OCI-LY1 (cell line): ENCODE measurements around the gene C17orf100.

Experiments used
- EZH2 ChIP-seq: fragments of 200-600 bp; sonication (generic), shearing (Covaris generic); IDR thresholded peaks from 2 replicates; pipeline ENCODE4 v1.8.0; 2017; ENCODE audit warnings: borderline replicate concordance, mixed run types, mild to moderate bottlenecking, antibody characterized with exemption, low read length, moderate library complexity, mixed read lengths
- TF ChIP-seq, protein P1 (sequence below): fragments of 200-600 bp; sonication (generic), shearing (Covaris generic); IDR thresholded peaks from 2 replicates; pipeline ENCODE4 v1.5.1; 2017; ENCODE audit warnings: mild to moderate bottlenecking, antibody characterized with exemption, low read length, moderate library complexity, mixed read lengths

DNA sequence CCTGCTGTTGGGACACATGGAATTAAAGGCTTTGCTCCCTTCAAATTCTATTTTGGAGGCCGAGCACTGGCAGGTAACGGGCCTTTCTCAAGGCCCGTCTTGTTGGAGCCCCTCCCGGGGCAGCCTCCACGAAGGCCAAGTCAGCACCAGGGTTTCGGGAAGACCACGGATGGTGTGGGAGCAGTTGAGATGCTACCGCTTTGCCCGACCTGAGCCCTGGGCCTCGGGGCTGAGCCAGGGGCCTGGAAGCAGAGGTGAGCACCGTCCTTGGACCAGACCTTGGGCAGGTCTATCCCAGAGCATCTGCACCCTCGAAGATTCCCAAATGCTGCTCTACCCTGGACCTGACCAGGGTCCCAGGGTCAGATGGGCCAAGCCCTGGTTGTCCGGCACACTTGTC, 23.0 kb downstream of the C17orf100 start:
- TF ChIP-seq, protein P1, sequence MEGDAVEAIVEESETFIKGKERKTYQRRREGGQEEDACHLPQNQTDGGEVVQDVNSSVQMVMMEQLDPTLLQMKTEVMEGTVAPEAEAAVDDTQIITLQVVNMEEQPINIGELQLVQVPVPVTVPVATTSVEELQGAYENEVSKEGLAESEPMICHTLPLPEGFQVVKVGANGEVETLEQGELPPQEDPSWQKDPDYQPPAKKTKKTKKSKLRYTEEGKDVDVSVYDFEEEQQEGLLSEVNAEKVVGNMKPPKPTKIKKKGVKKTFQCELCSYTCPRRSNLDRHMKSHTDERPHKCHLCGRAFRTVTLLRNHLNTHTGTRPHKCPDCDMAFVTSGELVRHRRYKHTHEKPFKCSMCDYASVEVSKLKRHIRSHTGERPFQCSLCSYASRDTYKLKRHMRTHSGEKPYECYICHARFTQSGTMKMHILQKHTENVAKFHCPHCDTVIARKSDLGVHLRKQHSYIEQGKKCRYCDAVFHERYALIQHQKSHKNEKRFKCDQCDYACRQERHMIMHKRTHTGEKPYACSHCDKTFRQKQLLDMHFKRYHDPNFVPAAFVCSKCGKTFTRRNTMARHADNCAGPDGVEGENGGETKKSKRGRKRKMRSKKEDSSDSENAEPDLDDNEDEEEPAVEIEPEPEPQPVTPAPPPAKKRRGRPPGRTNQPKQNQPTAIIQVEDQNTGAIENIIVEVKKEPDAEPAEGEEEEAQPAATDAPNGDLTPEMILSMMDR: no peak
- TF ChIP-seq EZH2: no peak
